Breast epithelium (tissue), 3 donors: ENCODE data around the gene CEP290.

Experiments
- POLR2A ChIP-seq: fragments of 450-650 bp; IDR thresholded peaks from one replicate; pipeline ENCODE4 v1.6.1; 2016; ENCODE audit warnings: antibody characterized with exemption, mild to moderate bottlenecking, moderate library complexity
- TF ChIP-seq, protein P1 (sequence below), 3 donors: fragments of 450-650 bp; IDR thresholded peaks; one replicate each; pipeline ENCODE4 v1.5.1; 2016 to 2017; ENCODE audit warnings: antibody characterized with exemption in 3 of 3, mild to moderate bottlenecking in 3 of 3, moderate library complexity in 3 of 3

GRCh38 chr12:88187571-88187970 lies 45.7 kb upstream of the CEP290 start:
- TF ChIP-seq, protein P1, sequence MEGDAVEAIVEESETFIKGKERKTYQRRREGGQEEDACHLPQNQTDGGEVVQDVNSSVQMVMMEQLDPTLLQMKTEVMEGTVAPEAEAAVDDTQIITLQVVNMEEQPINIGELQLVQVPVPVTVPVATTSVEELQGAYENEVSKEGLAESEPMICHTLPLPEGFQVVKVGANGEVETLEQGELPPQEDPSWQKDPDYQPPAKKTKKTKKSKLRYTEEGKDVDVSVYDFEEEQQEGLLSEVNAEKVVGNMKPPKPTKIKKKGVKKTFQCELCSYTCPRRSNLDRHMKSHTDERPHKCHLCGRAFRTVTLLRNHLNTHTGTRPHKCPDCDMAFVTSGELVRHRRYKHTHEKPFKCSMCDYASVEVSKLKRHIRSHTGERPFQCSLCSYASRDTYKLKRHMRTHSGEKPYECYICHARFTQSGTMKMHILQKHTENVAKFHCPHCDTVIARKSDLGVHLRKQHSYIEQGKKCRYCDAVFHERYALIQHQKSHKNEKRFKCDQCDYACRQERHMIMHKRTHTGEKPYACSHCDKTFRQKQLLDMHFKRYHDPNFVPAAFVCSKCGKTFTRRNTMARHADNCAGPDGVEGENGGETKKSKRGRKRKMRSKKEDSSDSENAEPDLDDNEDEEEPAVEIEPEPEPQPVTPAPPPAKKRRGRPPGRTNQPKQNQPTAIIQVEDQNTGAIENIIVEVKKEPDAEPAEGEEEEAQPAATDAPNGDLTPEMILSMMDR (IDR thresholded peaks at IDR 0.05) = no peak
- TF ChIP-seq POLR2A = no peak
